HL-60 (cell line): ENCODE measurements around the gene IL20RA.

Source experiments
- DNase-seq, 2 experiments: peaks; one replicate each; pipeline ENCODE4 v3.0.0-alpha.2; 2010 to 2020; ENCODE audit warnings: low read depth in 1 of 2, low spot score in 1 of 2
- H3K27ac ChIP-seq: fragments of 250-450 bp; sonication (Bioruptor Pico); replicated peaks from 2 replicates; pipeline ENCODE4 v1.5.1; 2020; ENCODE audit warnings: mild to moderate bottlenecking, moderate library complexity
- H3K27me3 ChIP-seq: fragments of 250-450 bp; sonication (Bioruptor Pico); 2 replicates; pipeline ENCODE4 v1.5.1; 2021; ENCODE audit warnings: mild to moderate bottlenecking, moderate library complexity; ENCODE audit not compliant: insufficient read depth, poor library complexity, severe bottlenecking
- H3K4me3 ChIP-seq: replicated peaks from 2 replicates; pipeline ENCODE4 v1.5.1; 2011; ENCODE audit warnings: mild to moderate bottlenecking, control low read depth, low read length; ENCODE audit not compliant: insufficient read depth
- CTCF ChIP-seq: IDR thresholded peaks from one replicate; pipeline ENCODE4 v1.5.1; 2011; ENCODE audit warnings: low read length, control low read depth, inconsistent platforms; ENCODE audit not compliant: insufficient read depth
- GABPA ChIP-seq: IDR thresholded peaks from 2 replicates; pipeline ENCODE4 v1.6.1; 2012; ENCODE audit warnings: low read depth
- POLR2AphosphoS5 ChIP-seq: IDR thresholded peaks from 2 replicates; pipeline ENCODE4 v1.6.1; 2012; ENCODE audit warnings: low read depth
- SPI1 ChIP-seq: IDR thresholded peaks from 2 replicates; pipeline ENCODE4 v1.6.1; 2012; ENCODE audit warnings: low read depth, mild to moderate bottlenecking, borderline replicate concordance
- TF ChIP-seq, protein P1 (sequence below): IDR thresholded peaks from 2 replicates; pipeline ENCODE4 v1.6.1; 2012; ENCODE audit warnings: low read depth; ENCODE audit not compliant: insufficient replicate concordance

Gene IL20RA

GRCh38 chr6:137089305-137089704 lies 44.5 kb upstream of the IL20RA start:
- TF ChIP-seq CTCF (no peak), SPI1 (no peak), POLR2AphosphoS5 (no peak), GABPA (no peak)
- TF ChIP-seq, protein P1, sequence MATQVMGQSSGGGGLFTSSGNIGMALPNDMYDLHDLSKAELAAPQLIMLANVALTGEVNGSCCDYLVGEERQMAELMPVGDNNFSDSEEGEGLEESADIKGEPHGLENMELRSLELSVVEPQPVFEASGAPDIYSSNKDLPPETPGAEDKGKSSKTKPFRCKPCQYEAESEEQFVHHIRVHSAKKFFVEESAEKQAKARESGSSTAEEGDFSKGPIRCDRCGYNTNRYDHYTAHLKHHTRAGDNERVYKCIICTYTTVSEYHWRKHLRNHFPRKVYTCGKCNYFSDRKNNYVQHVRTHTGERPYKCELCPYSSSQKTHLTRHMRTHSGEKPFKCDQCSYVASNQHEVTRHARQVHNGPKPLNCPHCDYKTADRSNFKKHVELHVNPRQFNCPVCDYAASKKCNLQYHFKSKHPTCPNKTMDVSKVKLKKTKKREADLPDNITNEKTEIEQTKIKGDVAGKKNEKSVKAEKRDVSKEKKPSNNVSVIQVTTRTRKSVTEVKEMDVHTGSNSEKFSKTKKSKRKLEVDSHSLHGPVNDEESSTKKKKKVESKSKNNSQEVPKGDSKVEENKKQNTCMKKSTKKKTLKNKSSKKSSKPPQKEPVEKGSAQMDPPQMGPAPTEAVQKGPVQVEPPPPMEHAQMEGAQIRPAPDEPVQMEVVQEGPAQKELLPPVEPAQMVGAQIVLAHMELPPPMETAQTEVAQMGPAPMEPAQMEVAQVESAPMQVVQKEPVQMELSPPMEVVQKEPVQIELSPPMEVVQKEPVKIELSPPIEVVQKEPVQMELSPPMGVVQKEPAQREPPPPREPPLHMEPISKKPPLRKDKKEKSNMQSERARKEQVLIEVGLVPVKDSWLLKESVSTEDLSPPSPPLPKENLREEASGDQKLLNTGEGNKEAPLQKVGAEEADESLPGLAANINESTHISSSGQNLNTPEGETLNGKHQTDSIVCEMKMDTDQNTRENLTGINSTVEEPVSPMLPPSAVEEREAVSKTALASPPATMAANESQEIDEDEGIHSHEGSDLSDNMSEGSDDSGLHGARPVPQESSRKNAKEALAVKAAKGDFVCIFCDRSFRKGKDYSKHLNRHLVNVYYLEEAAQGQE, result no peak
- no peak for DNase-seq
- no peak overlapping the region for H3K4me3 ChIP-seq
- H3K27me3 ChIP-seq, result peaks cover 2% of the 10 kb centered on the region
- no peak overlapping the region for H3K27ac ChIP-seq

GRCh38 chr6:137087902-137088301 lies 43.1 kb upstream of the IL20RA start:
- DNase-seq, result no peak
- no peak overlapping the region for H3K4me3 ChIP-seq
- no peak overlapping the region for H3K27ac ChIP-seq
- TF ChIP-seq GABPA, result no peak
- TF ChIP-seq POLR2AphosphoS5, result no peak
- TF ChIP-seq CTCF, result no peak
- TF ChIP-seq, protein P1, result no peak
- peaks cover 2% of the 10 kb centered on the region for H3K27me3 ChIP-seq

- Histone ChIP-seq H3K4me3 (no peak overlapping the region), H3K27me3 (peaks cover 4% of the 10 kb centered on the region), H3K27ac (no peak overlapping the region)
- TF ChIP-seq, protein P1, result no peak
- no peak for TF ChIP-seq GABPA
- TF ChIP-seq CTCF, result no peak
- no peak for TF ChIP-seq SPI1
- TF ChIP-seq POLR2AphosphoS5, result no peak
- no peak for DNase-seq
These were observed 41.3 kb upstream of the IL20RA start for GRCh38 chr6:137086031-137086430.
